ENCODE measurements around the gene ERRFI1.

The ERRFI1 gene

GRCh38 chr1:7985851-7986612 is 40.1 kb downstream of the ERRFI1 start:
- Histone ChIP-seq H3K4me3 (ENCODE audit: low read length) (no peak overlapping the region), H3K27ac (ENCODE audit: low read length) (no peak overlapping the region), H4K20me1 (ENCODE audit: insufficient read depth, low read length) (no peaks in the 10 kb centered on the region), H3F3A (ENCODE audit: insufficient read depth, low read length) (peaks cover 6% of the 10 kb centered on the region; the same call in 1 of the 2 replicates), H2AFZ (ENCODE audit: low read length) (no peak overlapping the region), H3K4me1 (ENCODE audit: low read length) (peaks cover 9% of the 10 kb centered on the region; the same call in 1 of the 2 replicates), H3K9me2 (replicated peaks; ENCODE audit: insufficient read depth, low read length) (no peaks in the 10 kb centered on the region), H3K27me3 (replicated peaks; ENCODE audit: insufficient read depth, low read length) (no peaks in the 10 kb centered on the region), H3K79me2 (ENCODE audit: low read length) (0 out of 2 replicates have a peak, but pooled peaks cover 3% of the 10 kb centered on the region), H3K4me2 (ENCODE audit: low read depth, low read length) (no peak overlapping the region), H3K36me3 (replicated peaks; ENCODE audit: insufficient read depth, low read length) (0 out of 2 replicates have a peak, but pooled peaks cover 3% of the 10 kb centered on the region), H3K9me3 (replicated peaks; ENCODE audit: insufficient read depth, low read length) (no peaks in the 10 kb centered on the region), H3K9ac (ENCODE audit: low read length) (no peak overlapping the region)
- DNase-seq = no peak
- TF ChIP-seq EZH2 (optimal IDR thresholded peaks at IDR 0.05; ENCODE audit: low read depth, low read length) = no peak
- no peak for TF ChIP-seq CTCF (IDR thresholded peaks at IDR 0.05; ENCODE audit: low read length)
- TF ChIP-seq EZH2phosphoT487 (IDR thresholded peaks at IDR 0.05; ENCODE audit: low read length) = no peak

GRCh38 chr1:7984811-7985210 is 41.3 kb downstream of the ERRFI1 start:
- no peak overlapping the region for H3K9ac ChIP-seq (ENCODE audit: low read length)
- TF ChIP-seq EZH2 (optimal IDR thresholded peaks at IDR 0.05; ENCODE audit: low read depth, low read length) (no peak), EZH2phosphoT487 (IDR thresholded peaks at IDR 0.05; ENCODE audit: low read length) (no peak), CTCF (IDR thresholded peaks at IDR 0.05; ENCODE audit: low read length) (no peak)
- H3K79me2 ChIP-seq (ENCODE audit: low read length) = 0 out of 2 replicates have a peak, but pooled peaks cover 3% of the 10 kb centered on the region
- no peaks in the 10 kb centered on the region for H3K9me3 ChIP-seq (replicated peaks; ENCODE audit: insufficient read depth, low read length)
- peaks cover 9% of the 10 kb centered on the region; the same call in 1 of the 2 replicates for H3K4me1 ChIP-seq (ENCODE audit: low read length)
- no peak for DNase-seq
- H3K36me3 ChIP-seq (replicated peaks; ENCODE audit: insufficient read depth, low read length) = 0 out of 2 replicates have a peak, but pooled peaks cover 3% of the 10 kb centered on the region
- no peaks in the 10 kb centered on the region for H3K9me2 ChIP-seq (replicated peaks; ENCODE audit: insufficient read depth, low read length)
- no peak overlapping the region for H3K27ac ChIP-seq (ENCODE audit: low read length)
- no peak overlapping the region for H3K4me2 ChIP-seq (ENCODE audit: low read depth, low read length)
- no peaks in the 10 kb centered on the region for H4K20me1 ChIP-seq (ENCODE audit: insufficient read depth, low read length)
- no peak overlapping the region for H2AFZ ChIP-seq (ENCODE audit: low read length)
- no peak overlapping the region for H3K4me3 ChIP-seq (ENCODE audit: low read length)
- peaks cover 8% of the 10 kb centered on the region; the same call in 1 of the 2 replicates for H3F3A ChIP-seq (ENCODE audit: insufficient read depth, low read length)
- no peaks in the 10 kb centered on the region for H3K27me3 ChIP-seq (replicated peaks; ENCODE audit: insufficient read depth, low read length)

- DNase-seq = no peak
- Histone ChIP-seq H3K27me3 (replicated peaks; ENCODE audit: insufficient read depth, low read length) (no peaks in the 10 kb centered on the region), H3K4me1 (ENCODE audit: low read length) (no peaks in the 10 kb centered on the region), H3K9me2 (replicated peaks; ENCODE audit: insufficient read depth, low read length) (no peaks in the 10 kb centered on the region), H3K27ac (ENCODE audit: low read length) (no peak overlapping the region), H3K9me3 (replicated peaks; ENCODE audit: insufficient read depth, low read length) (no peaks in the 10 kb centered on the region), H3K36me3 (replicated peaks; ENCODE audit: insufficient read depth, low read length) (peaks cover 8% of the 10 kb centered on the region; the same call in 1 of the 2 replicates), H3K79me2 (ENCODE audit: low read length) (0 out of 2 replicates have a peak, but pooled peaks cover 3% of the 10 kb centered on the region), H3F3A (ENCODE audit: insufficient read depth, low read length) (peaks cover 4% of the 10 kb centered on the region; the same call in 1 of the 2 replicates), H3K9ac (ENCODE audit: low read length) (no peak overlapping the region), H3K4me3 (ENCODE audit: low read length) (no peak overlapping the region), H4K20me1 (ENCODE audit: insufficient read depth, low read length) (no peaks in the 10 kb centered on the region), H2AFZ (ENCODE audit: low read length) (no peak overlapping the region), H3K4me2 (ENCODE audit: low read depth, low read length) (no peak overlapping the region)
- TF ChIP-seq EZH2phosphoT487 (IDR thresholded peaks at IDR 0.05; ENCODE audit: low read length) (no peak), EZH2 (optimal IDR thresholded peaks at IDR 0.05; ENCODE audit: low read depth, low read length) (no peak), CTCF (IDR thresholded peaks at IDR 0.05; ENCODE audit: low read length) (no peak)
These were observed 42.9 kb downstream of the ERRFI1 start for GRCh38 chr1:7983086-7983778.

Measured in MM.1S (cell line).